ENCODE measurements around the gene BACE1-AS. TPM values are rescaled to one million over a fixed set of nuclear protein-coding genes. Genes with fewer than 3 reads are reported as not detected.

The BACE1-AS gene
- total RNA-seq, 2 donors from 2014 or later, result 4.8 to 19.1 TPM

GRCh38 chr11:117279711-117280376 lies 11.3 kb upstream of the BACE1-AS start:
- Histone ChIP-seq H3K4me3 (no peak overlapping the region), H3K4me1 (replicated peaks) (no peaks in the 10 kb centered on the region), H3K27me3 (replicated peaks; ENCODE audit: insufficient read depth) (no peaks in the 10 kb centered on the region), H3K9me3 (no peaks in the 10 kb centered on the region), H3K36me3 (no peaks in the 10 kb centered on the region), H3K27ac (no peak overlapping the region)
- TF ChIP-seq POLR2AphosphoS5 (IDR thresholded peaks at IDR 0.05) (no peak), CTCF (IDR thresholded peaks at IDR 0.05) (no peak), POLR2A (IDR thresholded peaks at IDR 0.05) (no peak)
- DNase-seq (ENCODE audit: low spot score), result no peak
- WGBS, result 71% methylated on average over 4 of the region's 4 CpGs
- intact Hi-C loops (cut with DNase I), result no loop called here

GRCh38 chr11:117281159-117281558 lies 10.0 kb upstream of the BACE1-AS start:
- Histone ChIP-seq H3K36me3 (no peaks in the 10 kb centered on the region), H3K9me3 (no peaks in the 10 kb centered on the region), H3K27ac (no peak overlapping the region), H3K4me1 (replicated peaks) (no peaks in the 10 kb centered on the region), H3K4me3 (no peak overlapping the region), H3K27me3 (replicated peaks; ENCODE audit: insufficient read depth) (no peaks in the 10 kb centered on the region)
- intact Hi-C loops (cut with DNase I), result no loop called here
- WGBS, result 66% methylated on average over 6 of the region's 6 CpGs
- no peak for DNase-seq (ENCODE audit: low spot score)
- no peak for TF ChIP-seq CTCF (IDR thresholded peaks at IDR 0.05)
- no peak for TF ChIP-seq POLR2AphosphoS5 (IDR thresholded peaks at IDR 0.05)

- DNase-seq (ENCODE audit: low spot score), result no peak
- no peaks in the 10 kb centered on the region for H3K27me3 ChIP-seq (replicated peaks; ENCODE audit: insufficient read depth)
- WGBS, result 97% methylated on average over 7 of the region's 7 CpGs
- H3K4me3 ChIP-seq, result no peak overlapping the region
- intact Hi-C loops (cut with DNase I), result no loop called here
- no peaks in the 10 kb centered on the region for H3K36me3 ChIP-seq
- no peaks in the 10 kb centered on the region for H3K9me3 ChIP-seq
- no peak for TF ChIP-seq CTCF (IDR thresholded peaks at IDR 0.05)
- no peak for TF ChIP-seq POLR2A (IDR thresholded peaks at IDR 0.05)
- TF ChIP-seq POLR2AphosphoS5 (IDR thresholded peaks at IDR 0.05), result no peak
- H3K27ac ChIP-seq, result no peak overlapping the region
- no peaks in the 10 kb centered on the region for H3K4me1 ChIP-seq (replicated peaks)
Measured at GRCh38 chr11:117281869-117282268, 9.3 kb upstream of the BACE1-AS start.

GRCh38 chr11:117282956-117283355 lies 8.2 kb upstream of the BACE1-AS start:
- Histone ChIP-seq H3K36me3 (no peaks in the 10 kb centered on the region), H3K27ac (no peak overlapping the region), H3K9me3 (no peaks in the 10 kb centered on the region), H3K27me3 (replicated peaks; ENCODE audit: insufficient read depth) (no peaks in the 10 kb centered on the region), H3K4me3 (no peak overlapping the region), H3K4me1 (replicated peaks) (no peaks in the 10 kb centered on the region)
- intact Hi-C loops (cut with DNase I), result no loop called here
- no peak for TF ChIP-seq POLR2AphosphoS5 (IDR thresholded peaks at IDR 0.05)
- TF ChIP-seq CTCF (IDR thresholded peaks at IDR 0.05), result no peak
- no peak for TF ChIP-seq POLR2A (IDR thresholded peaks at IDR 0.05)
- 90% methylated on average over 3 of the region's 3 CpGs for WGBS
- no peak for DNase-seq (ENCODE audit: low spot score)

GRCh38 chr11:117284053-117284452 lies 7.1 kb upstream of the BACE1-AS start:
- no peak for TF ChIP-seq POLR2AphosphoS5 (IDR thresholded peaks at IDR 0.05)
- TF ChIP-seq CTCF (IDR thresholded peaks at IDR 0.05), result no peak
- no peak for TF ChIP-seq POLR2A (IDR thresholded peaks at IDR 0.05)
- DNase-seq (ENCODE audit: low spot score), result no peak
- H3K9me3 ChIP-seq, result no peaks in the 10 kb centered on the region
- WGBS, result 95% methylated on average over 2 of the region's 2 CpGs
- H3K27ac ChIP-seq, result no peak overlapping the region
- H3K27me3 ChIP-seq (replicated peaks; ENCODE audit: insufficient read depth), result no peaks in the 10 kb centered on the region
- no peak overlapping the region for H3K4me3 ChIP-seq
- intact Hi-C loops (cut with DNase I), result no loop called here
- H3K36me3 ChIP-seq, result no peaks in the 10 kb centered on the region
- no peaks in the 10 kb centered on the region for H3K4me1 ChIP-seq (replicated peaks)
